ENCODE data around the gene AKR1C1.
"Not testable (repeated sequence)": the region's sequence is repeated elsewhere in the genome, so short reads cannot be mapped to it uniquely, and the experiment has no call there.

The AKR1C1 gene

GRCh38 chr10:4962876-4963814 lies at the start of gene AKR1C1:
TSS of gene AKR1C1 (plus strand) at chr10:4963415. CDS start at chr10:4963445, 30 bp downstream.
- not testable (repeated sequence) for H3K27me3 ChIP-seq (ENCODE audit: control insufficient read depth, insufficient read depth, low read length); H3K36me3 ChIP-seq (ENCODE audit: control insufficient read depth, insufficient read depth, low read length); H3K4me3 ChIP-seq (ENCODE audit: low read length); H3K9me3 ChIP-seq (ENCODE audit: control insufficient read depth, low read length); H3K4me1 ChIP-seq (ENCODE audit: control insufficient read depth, insufficient read depth, low read length)
- H3K9ac ChIP-seq (ENCODE audit: low read length), result peak within 1 kb of the TSS; percentile 31

GRCh38 chr10:4914213-4914850 lies 48.9 kb upstream of the AKR1C1 start:
- no peaks in the 10 kb centered on the region for H3K36me3 ChIP-seq (ENCODE audit: control insufficient read depth, insufficient read depth, low read length)
- no peaks in the 10 kb centered on the region for H3K27me3 ChIP-seq (ENCODE audit: control insufficient read depth, insufficient read depth, low read length)
- H3K9me3 ChIP-seq (ENCODE audit: control insufficient read depth, low read length), result no peaks in the 10 kb centered on the region
- H3K4me1 ChIP-seq (ENCODE audit: control insufficient read depth, insufficient read depth, low read length), result no peaks in the 10 kb centered on the region
- H3K4me3 ChIP-seq (ENCODE audit: low read length), result no peak overlapping the region
- no peak overlapping the region for H3K9ac ChIP-seq (ENCODE audit: low read length)

GRCh38 chr10:4916086-4916716 lies 47.0 kb upstream of the AKR1C1 start:
- H3K36me3 ChIP-seq (ENCODE audit: control insufficient read depth, insufficient read depth, low read length), result no peaks in the 10 kb centered on the region
- no peaks in the 10 kb centered on the region for H3K4me1 ChIP-seq (ENCODE audit: control insufficient read depth, insufficient read depth, low read length)
- H3K4me3 ChIP-seq (ENCODE audit: low read length), result no peak overlapping the region
- H3K9ac ChIP-seq (ENCODE audit: low read length), result no peak overlapping the region
- no peaks in the 10 kb centered on the region for H3K9me3 ChIP-seq (ENCODE audit: control insufficient read depth, low read length)
- no peaks in the 10 kb centered on the region for H3K27me3 ChIP-seq (ENCODE audit: control insufficient read depth, insufficient read depth, low read length)

GRCh38 chr10:4918236-4918635 lies 45.0 kb upstream of the AKR1C1 start:
- Histone ChIP-seq H3K4me1 (ENCODE audit: control insufficient read depth, insufficient read depth, low read length) (no peaks in the 10 kb centered on the region), H3K4me3 (ENCODE audit: low read length) (no peak overlapping the region), H3K36me3 (ENCODE audit: control insufficient read depth, insufficient read depth, low read length) (no peaks in the 10 kb centered on the region), H3K9ac (ENCODE audit: low read length) (no peak overlapping the region), H3K9me3 (ENCODE audit: control insufficient read depth, low read length) (no peaks in the 10 kb centered on the region), H3K27me3 (ENCODE audit: control insufficient read depth, insufficient read depth, low read length) (no peaks in the 10 kb centered on the region)

- H3K9me3 ChIP-seq (ENCODE audit: control insufficient read depth, low read length); H3K4me1 ChIP-seq (ENCODE audit: control insufficient read depth, insufficient read depth, low read length); H3K9ac ChIP-seq (ENCODE audit: low read length); H3K36me3 ChIP-seq (ENCODE audit: control insufficient read depth, insufficient read depth, low read length); H3K27me3 ChIP-seq (ENCODE audit: control insufficient read depth, insufficient read depth, low read length); H3K4me3 ChIP-seq (ENCODE audit: low read length): not testable (repeated sequence)
Observed at GRCh38 chr10:4924482-4924881, 38.7 kb upstream of the AKR1C1 start.

GRCh38 chr10:4926400-4926799 lies 36.8 kb upstream of the AKR1C1 start:
- no peak overlapping the region for H3K4me3 ChIP-seq (ENCODE audit: low read length)
- no peaks in the 10 kb centered on the region for H3K9me3 ChIP-seq (ENCODE audit: control insufficient read depth, low read length)
- H3K27me3 ChIP-seq (ENCODE audit: control insufficient read depth, insufficient read depth, low read length), result no peaks in the 10 kb centered on the region
- H3K4me1 ChIP-seq (ENCODE audit: control insufficient read depth, insufficient read depth, low read length), result no peaks in the 10 kb centered on the region
- H3K36me3 ChIP-seq (ENCODE audit: control insufficient read depth, insufficient read depth, low read length), result no peaks in the 10 kb centered on the region
- no peak overlapping the region for H3K9ac ChIP-seq (ENCODE audit: low read length)

GRCh38 chr10:4931587-4931986 lies 31.6 kb upstream of the AKR1C1 start:
- H3K4me1 ChIP-seq (ENCODE audit: control insufficient read depth, insufficient read depth, low read length), result peaks cover 31% of the 10 kb centered on the region
- H3K27me3 ChIP-seq (ENCODE audit: control insufficient read depth, insufficient read depth, low read length), result no peaks in the 10 kb centered on the region
- no peak overlapping the region for H3K4me3 ChIP-seq (ENCODE audit: low read length)
- H3K9me3 ChIP-seq (ENCODE audit: control insufficient read depth, low read length), result no peaks in the 10 kb centered on the region
- H3K9ac ChIP-seq (ENCODE audit: low read length), result no peak overlapping the region
- H3K36me3 ChIP-seq (ENCODE audit: control insufficient read depth, insufficient read depth, low read length), result no peaks in the 10 kb centered on the region

- H3K4me3 ChIP-seq (ENCODE audit: low read length), result no peak overlapping the region
- H3K36me3 ChIP-seq (ENCODE audit: control insufficient read depth, insufficient read depth, low read length), result no peaks in the 10 kb centered on the region
- H3K4me1 ChIP-seq (ENCODE audit: control insufficient read depth, insufficient read depth, low read length), result peaks cover 36% of the 10 kb centered on the region
- no peaks in the 10 kb centered on the region for H3K27me3 ChIP-seq (ENCODE audit: control insufficient read depth, insufficient read depth, low read length)
- H3K9me3 ChIP-seq (ENCODE audit: control insufficient read depth, low read length), result no peaks in the 10 kb centered on the region
- no peak overlapping the region for H3K9ac ChIP-seq (ENCODE audit: low read length)
Observed at GRCh38 chr10:4934391-4934987, 28.7 kb upstream of the AKR1C1 start.

- no peaks in the 10 kb centered on the region for H3K36me3 ChIP-seq (ENCODE audit: control insufficient read depth, insufficient read depth, low read length)
- H3K9ac ChIP-seq (ENCODE audit: low read length), result no peak overlapping the region
- H3K4me1 ChIP-seq (ENCODE audit: control insufficient read depth, insufficient read depth, low read length), result peaks cover 37% of the 10 kb centered on the region
Observed at GRCh38 chr10:4937346-4937745, 25.9 kb upstream of the AKR1C1 start.

GRCh38 chr10:4939224-4940072 lies 23.8 kb upstream of the AKR1C1 start:
- Histone ChIP-seq H3K27me3 (ENCODE audit: control insufficient read depth, insufficient read depth, low read length) (no peaks in the 10 kb centered on the region), H3K4me3 (ENCODE audit: low read length) (no peak overlapping the region), H3K9ac (ENCODE audit: low read length) (no peak overlapping the region), H3K36me3 (ENCODE audit: control insufficient read depth, insufficient read depth, low read length) (no peaks in the 10 kb centered on the region), H3K4me1 (ENCODE audit: control insufficient read depth, insufficient read depth, low read length) (peaks cover 29% of the 10 kb centered on the region), H3K9me3 (ENCODE audit: control insufficient read depth, low read length) (no peaks in the 10 kb centered on the region)

More at GRCh38 chr10:4937346-4937745, 25.9 kb upstream of the AKR1C1 start:
- Histone ChIP-seq H3K27me3 (ENCODE audit: control insufficient read depth, insufficient read depth, low read length) (no peaks in the 10 kb centered on the region), H3K4me3 (ENCODE audit: low read length) (no peak overlapping the region), H3K9me3 (ENCODE audit: control insufficient read depth, low read length) (no peaks in the 10 kb centered on the region)

- not testable (repeated sequence) for H3K36me3 ChIP-seq (ENCODE audit: control insufficient read depth, insufficient read depth, low read length); H3K9me3 ChIP-seq (ENCODE audit: control insufficient read depth, low read length); H3K4me3 ChIP-seq (ENCODE audit: low read length); H3K9ac ChIP-seq (ENCODE audit: low read length); H3K27me3 ChIP-seq (ENCODE audit: control insufficient read depth, insufficient read depth, low read length)
- peaks cover 23% of the 10 kb centered on the region for H3K4me1 ChIP-seq (ENCODE audit: control insufficient read depth, insufficient read depth, low read length)
Observed at GRCh38 chr10:4940073-4940428, 23.2 kb upstream of the AKR1C1 start.

Measured in mucosa of stomach (tissue), 1 donor.